Breast epithelium (tissue), 3 donors: Measurements from ENCODE around the gene NRXN2.

ENCODE experiments used
- CTCF ChIP-seq, 3 donors: fragments of 450-650 bp; IDR thresholded peaks; one replicate each; pipeline ENCODE4 v1.5.1; 2016 to 2017; ENCODE audit warnings: antibody characterized with exemption in 3 of 3, mild to moderate bottlenecking in 3 of 3, moderate library complexity in 3 of 3
- POLR2A ChIP-seq: fragments of 450-650 bp; IDR thresholded peaks from one replicate; pipeline ENCODE4 v1.6.1; 2016; ENCODE audit warnings: antibody characterized with exemption, mild to moderate bottlenecking, moderate library complexity
- POLR2AphosphoS5 ChIP-seq, 3 donors: sonication (generic); formaldehyde crosslinking; IDR thresholded peaks; one replicate each; pipeline ENCODE4 v1.6.1; 2017; ENCODE audit warnings: antibody characterized with exemption in 3 of 3

GRCh38 chr11:64685536-64685935 lies 37.5 kb downstream of the NRXN2 start:
- TF ChIP-seq CTCF (IDR thresholded peaks at IDR 0.05) (no peak), POLR2A (no peak), POLR2AphosphoS5 (IDR thresholded peaks at IDR 0.05) (no peak)
